Mesenchymal stem cell (in vitro differentiated cells and primary cell): ENCODE data around the gene SEZ6.
A peak's percentile ranks its signal among the peaks of the same experiment; 100 is the strongest.

Experiments
- DNase-seq: peaks from one replicate; pipeline ENCODE4 v3.0.0-alpha.2; 2013
- H2AFZ ChIP-seq: one replicate; pipeline ENCODE4 v1.6.1; 2013; ENCODE audit warnings: low read depth, mild to moderate bottlenecking, control low read depth, inconsistent platforms, low read length, moderate library complexity
- H2AK5ac ChIP-seq: 2 replicates; pipeline ENCODE4 v1.6.1; 2013; ENCODE audit warnings: low read length, moderate library complexity, mild to moderate bottlenecking, inconsistent platforms; ENCODE audit not compliant: severe bottlenecking
- H2BK120ac ChIP-seq: one replicate; pipeline ENCODE4 v1.6.1; 2013; ENCODE audit warnings: low read depth, mild to moderate bottlenecking, inconsistent platforms, low read length, moderate library complexity
- H2BK12ac ChIP-seq, 2 experiments: one replicate each; pipeline ENCODE4 v1.6.1; 2013; ENCODE audit warnings: inconsistent platforms in 2 of 2, low read length in 2 of 2, mild to moderate bottlenecking in 2 of 2, moderate library complexity in 2 of 2, control low read depth in 1 of 2
- H2BK15ac ChIP-seq: one replicate; pipeline ENCODE4 v1.6.1; 2013; ENCODE audit warnings: mild to moderate bottlenecking, low read depth, inconsistent platforms; ENCODE audit not compliant: poor library complexity, severe bottlenecking
- H2BK5ac ChIP-seq: 2 replicates; pipeline ENCODE4 v1.6.1; 2013; ENCODE audit warnings: low read depth, mild to moderate bottlenecking, low read length, control low read depth, inconsistent platforms; ENCODE audit not compliant: poor library complexity, severe bottlenecking
- H3K14ac ChIP-seq, 2 experiments: one replicate each; pipeline ENCODE4 v1.6.1; 2013; ENCODE audit warnings: inconsistent platforms in 2 of 2, low read length in 2 of 2, control low read depth in 1 of 2, mild to moderate bottlenecking in 1 of 2, moderate library complexity in 1 of 2
- H3K18ac ChIP-seq, 2 experiments: one replicate each; pipeline ENCODE4 v1.6.1; 2013; ENCODE audit warnings: inconsistent platforms in 2 of 2, low read length in 2 of 2, control low read depth in 1 of 2, low read depth in 1 of 2, mild to moderate bottlenecking in 1 of 2
- H3K23ac ChIP-seq, 2 experiments: one replicate each; pipeline ENCODE4 v1.6.1; 2013; ENCODE audit warnings: inconsistent platforms in 2 of 2, low read length in 2 of 2, mild to moderate bottlenecking in 2 of 2, moderate library complexity in 2 of 2, control low read depth in 1 of 2
- H3K27ac ChIP-seq: 2 replicates; pipeline ENCODE4 v1.5.1; 2013; ENCODE audit warnings: mild to moderate bottlenecking, moderate library complexity, low read length, control low read depth, inconsistent platforms; ENCODE audit not compliant: poor library complexity, severe bottlenecking
- H3K27me3 ChIP-seq, 2 experiments: 2 replicates each; pipeline versions ENCODE4 v1.6.1 to v1.7.0; 2013; ENCODE audit warnings: low read length in 2 of 2, mild to moderate bottlenecking in 2 of 2, moderate library complexity in 2 of 2, control low read depth in 1 of 2, inconsistent platforms in 1 of 2; ENCODE audit not compliant: control insufficient read depth in 1 of 2, insufficient read depth in 1 of 2
- H3K36me3 ChIP-seq, 2 experiments: 2 replicates each; pipeline versions ENCODE4 v1.6.1 to v1.7.0; 2013; ENCODE audit warnings: low read length in 2 of 2, control low read depth in 1 of 2, inconsistent platforms in 1 of 2, low read depth in 1 of 2, mild to moderate bottlenecking in 1 of 2; ENCODE audit not compliant: insufficient read depth in 2 of 2, control insufficient read depth in 1 of 2
- H3K4ac ChIP-seq, 2 experiments: one replicate each; pipeline ENCODE4 v1.6.1; 2013; ENCODE audit warnings: inconsistent platforms in 2 of 2, low read length in 2 of 2, mild to moderate bottlenecking in 2 of 2, moderate library complexity in 2 of 2, control low read depth in 1 of 2, low read depth in 1 of 2
- H3K4me1 ChIP-seq: 2 replicates; pipeline ENCODE4 v1.6.1; 2013; ENCODE audit warnings: low read depth, low read length, control low read depth; ENCODE audit not compliant: control insufficient read depth, insufficient read depth
- H3K4me2 ChIP-seq: 2 replicates; pipeline ENCODE4 v1.6.1; 2013; ENCODE audit warnings: low read length, mild to moderate bottlenecking, inconsistent platforms; ENCODE audit not compliant: poor library complexity, severe bottlenecking
- H3K4me3 ChIP-seq, 2 experiments: 2 replicates each; pipeline versions ENCODE4 v1.5.1 to v1.7.0; 2013; ENCODE audit warnings: low read length in 2 of 2, mild to moderate bottlenecking in 2 of 2, control low read depth in 1 of 2, low read depth in 1 of 2; ENCODE audit not compliant: insufficient read depth in 1 of 2
- H3K79me1 ChIP-seq: replicated peaks from 2 replicates; pipeline ENCODE4 v1.6.1; 2013; ENCODE audit warnings: mild to moderate bottlenecking, control low read depth, low read length, inconsistent platforms; ENCODE audit not compliant: poor library complexity, severe bottlenecking
- H3K9ac ChIP-seq: 2 replicates; pipeline ENCODE4 v1.7.0; 2013; ENCODE audit warnings: mild to moderate bottlenecking, low read length, moderate library complexity
- H3K9me3 ChIP-seq: 2 replicates; pipeline ENCODE4 v1.7.0; 2013; ENCODE audit warnings: mild to moderate bottlenecking, low read length; ENCODE audit not compliant: control insufficient read depth
- H4K8ac ChIP-seq: one replicate; pipeline ENCODE4 v1.6.1; 2013; ENCODE audit warnings: inconsistent platforms, mild to moderate bottlenecking, low read length, moderate library complexity
- H4K91ac ChIP-seq: one replicate; pipeline ENCODE4 v1.6.1; 2013; ENCODE audit warnings: mild to moderate bottlenecking, low read length, inconsistent platforms
- WGBS: methylation state at CpG from one replicate; pipeline ENCODE4 v1.1.7; 2013; ENCODE audit warnings: mixed read lengths; 5-methylcytosine and 5-hydroxymethylcytosine counted together

Gene SEZ6

DNA sequence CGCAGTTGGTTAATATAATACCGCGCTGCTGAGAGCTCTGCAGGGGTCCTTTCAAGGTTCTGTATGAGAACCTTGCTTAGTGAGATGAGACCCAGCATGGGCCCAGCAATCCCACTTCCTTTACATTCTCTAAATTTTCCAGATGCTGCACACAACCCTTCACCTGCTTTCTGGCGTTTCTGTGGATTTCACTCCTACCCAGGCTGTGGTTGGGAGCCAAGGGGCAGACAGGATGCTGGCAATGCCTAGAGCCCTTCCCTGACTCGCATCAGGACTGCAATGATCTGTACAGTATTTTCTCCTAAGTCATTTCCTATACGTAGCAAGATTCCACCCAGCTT is 27.0 kb upstream of the SEZ6 start:
- Histone ChIP-seq H2BK15ac (no peak overlapping the region), H3K27ac (peak overlapping the region; percentile 50), H4K91ac (no peak overlapping the region), H3K4me3 (no peak overlapping the region), H2AK5ac (no peak overlapping the region), H2BK120ac (no peak overlapping the region), H3K14ac (no peak overlapping the region), H3K18ac (no peak overlapping the region), H4K8ac (no peak overlapping the region), H3K9me3 (peaks cover 48% of the 10 kb centered on the region), H3K4ac (no peak overlapping the region), H3K23ac (no peak overlapping the region), H3K4me1 (peaks cover 4% of the 10 kb centered on the region), H3K9ac (no peak overlapping the region), H2BK12ac (no peak overlapping the region), H3K4me2 (peak overlapping the region; percentile 37), H2BK5ac (no peak overlapping the region), H3K79me1 (no peaks in the 10 kb centered on the region), H2AFZ (no peak overlapping the region), H3K36me3 (no peaks in the 10 kb centered on the region), H3K27me3 (peaks cover 45 to 93% of the 10 kb centered on the region in 2 experiments)
- WGBS: 37% methylated on average over 6 of the region's 6 CpGs
- no peak for DNase-seq

DNA sequence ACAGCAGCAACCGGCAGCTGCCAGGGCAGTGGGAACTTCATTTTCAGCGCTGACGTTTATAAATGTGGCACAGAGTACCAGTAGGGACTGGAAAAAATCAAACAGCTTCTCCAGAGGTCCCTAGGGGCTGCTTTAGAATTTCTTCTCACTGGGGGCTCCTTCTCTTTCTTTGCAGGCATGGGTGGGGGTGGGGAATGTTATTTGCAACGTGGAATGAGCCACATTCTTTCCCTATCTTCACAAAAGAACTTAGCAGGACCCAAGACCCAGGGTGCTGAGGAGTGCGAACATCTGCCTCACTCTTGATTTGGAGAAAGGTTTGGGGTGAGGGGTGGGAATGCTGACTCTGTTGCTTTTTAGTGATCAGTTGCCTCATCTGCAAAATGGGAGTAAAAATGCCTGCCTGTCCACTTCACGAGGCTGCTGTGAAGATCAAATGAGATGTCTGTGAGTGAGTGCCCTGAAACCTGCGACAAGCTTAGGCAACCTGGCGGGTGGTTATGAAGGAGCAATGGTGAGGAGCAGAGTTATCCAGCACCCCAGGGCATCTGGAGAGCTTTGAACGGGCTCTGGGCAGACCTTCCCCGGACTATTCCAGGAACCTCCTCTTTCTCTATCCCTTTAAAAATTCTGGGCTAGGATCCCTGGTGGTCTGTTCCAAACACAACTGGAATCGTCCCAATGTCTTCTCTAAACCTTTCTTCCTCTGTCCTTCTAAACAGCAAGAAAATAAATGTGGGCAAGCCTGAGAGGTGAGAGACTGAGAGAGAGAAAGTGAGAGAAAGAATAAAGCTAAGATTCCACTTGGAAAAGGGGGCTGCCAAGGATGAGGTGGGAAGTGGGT is 26.4 kb upstream of the SEZ6 start:
- no peak overlapping the region for H2AFZ ChIP-seq
- peak overlapping the region; percentile 43 for H3K4me2 ChIP-seq
- H2BK120ac ChIP-seq: no peak overlapping the region
- no peak overlapping the region for H3K23ac ChIP-seq
- no peak overlapping the region for H3K4ac ChIP-seq
- H3K27ac ChIP-seq: peak overlapping the region; percentile 50
- H3K14ac ChIP-seq: no peak overlapping the region
- H4K91ac ChIP-seq: no peak overlapping the region
- no peak overlapping the region for H2AK5ac ChIP-seq
- H2BK5ac ChIP-seq: no peak overlapping the region
- peaks cover 47% of the 10 kb centered on the region for H3K9me3 ChIP-seq
- no peak overlapping the region for H3K4me3 ChIP-seq
- H3K4me1 ChIP-seq: peaks cover 4% of the 10 kb centered on the region
- no peak overlapping the region for H2BK15ac ChIP-seq
- no peak overlapping the region for H3K18ac ChIP-seq
- no peak overlapping the region for H4K8ac ChIP-seq
- WGBS: 36% methylated on average over 9 of the region's 11 CpGs
- H2BK12ac ChIP-seq: no peak overlapping the region
- H3K27me3 ChIP-seq: peaks cover 45 to 93% of the 10 kb centered on the region in 2 experiments
- H3K9ac ChIP-seq: no peak overlapping the region
- no peaks in the 10 kb centered on the region for H3K36me3 ChIP-seq
- no peak for DNase-seq
- H3K79me1 ChIP-seq: no peaks in the 10 kb centered on the region

DNA sequence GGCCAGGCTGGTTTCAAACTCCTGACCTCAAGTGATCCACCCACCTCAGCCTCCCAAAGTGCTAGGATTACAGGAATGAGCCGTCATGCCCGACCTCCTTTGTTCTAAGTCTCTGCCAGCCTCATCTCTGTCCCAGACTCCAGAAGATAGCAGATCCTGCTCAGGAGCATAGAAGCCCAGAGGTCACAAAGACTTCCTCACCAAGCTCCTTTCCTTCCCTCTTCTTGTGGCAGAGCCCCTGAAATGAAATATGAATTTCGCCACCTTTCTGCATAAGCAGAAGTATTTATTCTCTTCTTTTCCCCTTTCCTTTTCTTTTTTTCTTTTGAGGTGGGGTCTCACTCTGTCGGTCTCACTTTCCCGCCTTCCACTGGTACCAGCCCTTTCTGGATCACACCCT is 25.7 kb upstream of the SEZ6 start:
- no peak overlapping the region for H3K27ac ChIP-seq
- peaks cover 39% of the 10 kb centered on the region for H3K9me3 ChIP-seq
- H4K8ac ChIP-seq: no peak overlapping the region
- no peak overlapping the region for H4K91ac ChIP-seq
- peaks cover 4% of the 10 kb centered on the region for H3K4me1 ChIP-seq
- no peak overlapping the region for H2BK12ac ChIP-seq
- no peak overlapping the region for H3K14ac ChIP-seq
- H3K4me2 ChIP-seq: no peak overlapping the region
- H3K36me3 ChIP-seq: no peaks in the 10 kb centered on the region
- H3K9ac ChIP-seq: no peak overlapping the region
- H3K79me1 ChIP-seq: no peaks in the 10 kb centered on the region
- no peak overlapping the region for H3K18ac ChIP-seq
- H3K23ac ChIP-seq: no peak overlapping the region
- H2AK5ac ChIP-seq: no peak overlapping the region
- no peak overlapping the region for H2BK15ac ChIP-seq
- H2BK5ac ChIP-seq: no peak overlapping the region
- H3K4ac ChIP-seq: no peak overlapping the region
- H2AFZ ChIP-seq: no peak overlapping the region
- 58% methylated on average over 5 of the region's 5 CpGs for WGBS
- no peak overlapping the region for H3K4me3 ChIP-seq
- no peak overlapping the region for H2BK120ac ChIP-seq
- DNase-seq: no peak
- H3K27me3 ChIP-seq: peaks cover 44 to 91% of the 10 kb centered on the region in 2 experiments

DNA sequence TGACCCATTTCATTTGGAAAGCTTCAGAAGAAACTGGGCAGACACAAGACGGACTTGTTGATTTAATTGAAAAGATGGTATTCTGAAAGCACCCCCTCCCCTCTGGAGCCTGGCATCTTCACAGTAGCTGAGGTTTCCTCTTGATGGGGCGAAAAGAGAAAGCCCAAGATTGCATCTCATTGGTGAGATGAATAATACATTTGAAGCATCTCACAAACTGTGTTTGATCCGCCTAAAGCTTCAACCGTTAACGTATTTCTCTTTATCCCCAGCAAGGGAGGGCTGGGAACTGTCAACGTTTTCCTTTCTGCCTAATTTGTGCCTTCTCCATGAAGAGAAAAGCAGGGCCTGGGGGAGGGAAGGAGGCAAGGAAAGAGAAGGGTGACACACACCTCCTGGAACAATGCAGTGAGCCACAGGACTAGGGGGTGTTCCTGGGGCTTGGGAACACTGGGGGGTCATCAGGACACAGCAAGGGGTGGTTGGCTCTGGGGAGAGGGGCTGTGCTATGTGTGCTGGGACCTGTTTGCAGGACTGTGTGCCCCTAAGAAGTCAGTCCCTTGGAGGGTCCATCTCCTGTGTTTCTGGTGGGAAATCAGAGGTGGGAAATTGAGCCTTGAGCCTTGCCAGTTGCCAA is 18.6 kb upstream of the SEZ6 start:
- Histone ChIP-seq H2AK5ac (no peak overlapping the region), H2BK5ac (no peak overlapping the region), H3K14ac (no peak overlapping the region), H3K18ac (no peak overlapping the region), H3K36me3 (no peaks in the 10 kb centered on the region), H3K23ac (no peak overlapping the region), H2BK12ac (no peak overlapping the region), H3K4me1 (peaks cover 6% of the 10 kb centered on the region), H3K9me3 (no peaks in the 10 kb centered on the region), H3K27ac (no peak overlapping the region), H3K79me1 (no peaks in the 10 kb centered on the region), H2BK15ac (no peak overlapping the region), H3K4me2 (no peak overlapping the region), H4K91ac (no peak overlapping the region), H2AFZ (no peak overlapping the region), H3K4me3 (no peak overlapping the region), H3K9ac (no peak overlapping the region), H4K8ac (no peak overlapping the region), H3K27me3 (peaks cover 74 to 94% of the 10 kb centered on the region in 2 experiments), H3K4ac (no peak overlapping the region), H2BK120ac (no peak overlapping the region)
- WGBS: 76% methylated on average over 5 of the region's 6 CpGs
- DNase-seq: no peak
